ENCODE measurements around the gene KRT86. TPM values are rescaled to one million over a fixed set of nuclear protein-coding genes. Genes with fewer than 3 reads are reported as not detected.

Gene KRT86
- total and polyA plus RNA-seq, 9 of the 15 experiments (the other 6 are each of a cell fraction or from before 2014, with no cell fraction given), result not detected

DNA sequence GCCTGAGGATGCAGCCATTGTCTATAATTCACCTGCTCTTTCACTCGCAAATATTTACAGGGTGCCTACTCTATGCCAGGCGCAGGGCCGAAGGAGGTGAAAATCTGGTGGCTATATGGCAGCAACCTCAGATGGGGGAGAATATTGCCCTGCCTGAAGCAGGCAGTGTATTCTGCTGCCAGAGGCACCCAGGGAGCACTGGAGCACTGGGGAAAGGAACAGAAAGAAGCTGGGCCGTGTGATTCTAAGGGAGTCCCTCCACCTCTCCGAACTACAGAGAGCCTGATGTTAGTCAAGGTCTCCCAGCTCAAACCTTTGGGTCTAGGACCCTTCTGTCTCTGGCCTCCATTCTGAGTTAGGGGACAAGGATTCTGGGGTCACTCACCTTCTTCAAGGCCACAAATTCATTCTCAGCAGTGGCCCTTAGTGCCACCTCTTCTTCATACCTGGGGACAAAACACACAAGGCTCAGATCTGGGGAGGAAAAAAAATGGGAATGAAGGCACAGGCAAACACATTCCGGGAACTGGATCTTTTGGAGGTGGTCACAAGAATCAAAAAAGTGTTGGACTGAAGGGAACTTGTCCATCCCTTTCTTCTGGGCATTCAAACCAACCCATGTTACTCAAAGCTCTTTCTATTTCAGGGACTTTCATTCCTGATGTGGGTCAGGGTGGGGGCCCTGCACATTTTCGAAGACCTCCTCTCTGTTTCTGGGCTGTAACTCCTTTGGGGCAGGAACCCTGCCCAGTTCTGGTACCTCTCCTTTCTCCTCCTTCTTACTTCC, 19.3 kb upstream of the KRT86 start:
- ChIA-PET POLR2A (interaction anchor here (0.5 to 1.3 kb wide), 2 partner anchors 9 to 24 kb away, joined by 3 to 9 read pairs; no protein-coding TSS in a partner anchor), CTCF (ENCODE audit: low intra/inter-chr PET ratio) (no interaction called here)
- no peak overlapping the region for H3K4me2 ChIP-seq (ENCODE audit: insufficient read depth, low read length)
- H4K20me1 ChIP-seq (replicated peaks; ENCODE audit: control insufficient read depth, insufficient read depth, low read length), result 0 out of 2 replicates have a peak, but pooled peaks cover 4% of the 10 kb centered on the region
- intact Hi-C loops (cut with micrococcal nuclease) (no loop called here), in situ Hi-C loops (cut with MboI) (no loop called here)
- H3K9me1 ChIP-seq (ENCODE audit: control insufficient read depth, insufficient read depth, low read length), result no peaks in the 10 kb centered on the region
- FAIRE-seq (no peak), ATAC-seq (no peak), DNase-seq (ENCODE audit: extremely low read depth in 1 of 4, low spot score in 3 of 4) (no peak)
- H3K4me1 ChIP-seq (replicated peaks in 1 of 2; ENCODE audit: control insufficient read depth in 2 of 2, insufficient read depth in 2 of 2, low read length in 2 of 2), result peaks cover 0 to 5% of the 10 kb centered on the region in 2 experiments; a peak in 1 of 5 replicates
- H3K27me3 ChIP-seq (ENCODE audit: control insufficient read depth in 2 of 2, insufficient read depth in 2 of 2, low read length in 2 of 2), result peaks cover 31 to 67% of the 10 kb centered on the region in 2 experiments
- WGBS (ENCODE audit: insufficient coverage, low coverage, missing lambda C conversion rate), result 1% methylated on average over 7 of the region's 7 CpGs
- H3K79me2 ChIP-seq (ENCODE audit: control insufficient read depth, insufficient read depth, low read length), result no peaks in the 10 kb centered on the region
- no peaks in the 10 kb centered on the region for H3K9me3 ChIP-seq (replicated peaks; ENCODE audit: control insufficient read depth, insufficient read depth, low read depth, low read length)
- no peaks in the 10 kb centered on the region for H3K36me3 ChIP-seq (ENCODE audit: control insufficient read depth, insufficient read depth, low read length)
- H3K4me3 ChIP-seq, result no peak overlapping the region
- no peak overlapping the region for H2AFZ ChIP-seq (ENCODE audit: low read depth, low read length)
- no peak overlapping the region for H3K27ac ChIP-seq (ENCODE audit: extremely low read depth, low read depth, low read length)
- H3K9ac ChIP-seq (ENCODE audit: insufficient read depth in 1 of 2, low read depth in 2 of 2, low read length in 2 of 2), result no peak overlapping the region
- no TSS peak for BruUV-seq (replicated peaks)
- TF ChIP-seq, protein P1, sequence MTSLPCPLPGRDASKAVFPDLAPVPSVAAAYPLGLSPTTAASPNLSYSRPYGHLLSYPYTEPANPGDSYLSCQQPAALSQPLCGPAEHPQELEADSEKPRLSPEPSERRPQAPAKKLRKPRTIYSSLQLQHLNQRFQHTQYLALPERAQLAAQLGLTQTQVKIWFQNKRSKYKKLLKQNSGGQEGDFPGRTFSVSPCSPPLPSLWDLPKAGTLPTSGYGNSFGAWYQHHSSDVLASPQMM (CRISPR knock-in tag; IDR thresholded peaks at IDR 0.05), result no peak
- TF ChIP-seq TAF9B (IDR thresholded peaks at IDR 0.05; ENCODE audit: partially characterized antibody), result no peak
- TF ChIP-seq MYC (IDR thresholded peaks at IDR 0.05; ENCODE audit: low read depth, low read length), result no peak
- no peak for TF ChIP-seq MYC (CRISPR knock-in tag; IDR thresholded peaks at IDR 0.05; ENCODE audit: borderline replicate concordance, low read depth)
- no peak for TF ChIP-seq MTA3 (IDR thresholded peaks at IDR 0.05; ENCODE audit: borderline replicate concordance)
- TF ChIP-seq ZBTB8A (IDR thresholded peaks at IDR 0.05; ENCODE audit: partially characterized antibody), result no peak
- TF ChIP-seq, protein P2, sequence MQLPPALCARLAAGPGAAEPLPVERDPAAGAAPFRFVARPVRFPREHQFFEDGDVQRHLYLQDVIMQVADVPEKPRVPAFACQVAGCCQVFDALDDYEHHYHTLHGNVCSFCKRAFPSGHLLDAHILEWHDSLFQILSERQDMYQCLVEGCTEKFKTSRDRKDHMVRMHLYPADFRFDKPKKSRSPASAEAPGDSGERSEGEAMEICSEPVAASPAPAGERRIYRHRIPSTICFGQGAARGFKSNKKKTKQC (CRISPR knock-in tag; IDR thresholded peaks at IDR 0.05), result no peak
- TF ChIP-seq ZFP1 (CRISPR knock-in tag; IDR thresholded peaks at IDR 0.05), result no peak
- no peak for TF ChIP-seq ZZZ3 (IDR thresholded peaks at IDR 0.05)
- TF ChIP-seq, protein P3, sequence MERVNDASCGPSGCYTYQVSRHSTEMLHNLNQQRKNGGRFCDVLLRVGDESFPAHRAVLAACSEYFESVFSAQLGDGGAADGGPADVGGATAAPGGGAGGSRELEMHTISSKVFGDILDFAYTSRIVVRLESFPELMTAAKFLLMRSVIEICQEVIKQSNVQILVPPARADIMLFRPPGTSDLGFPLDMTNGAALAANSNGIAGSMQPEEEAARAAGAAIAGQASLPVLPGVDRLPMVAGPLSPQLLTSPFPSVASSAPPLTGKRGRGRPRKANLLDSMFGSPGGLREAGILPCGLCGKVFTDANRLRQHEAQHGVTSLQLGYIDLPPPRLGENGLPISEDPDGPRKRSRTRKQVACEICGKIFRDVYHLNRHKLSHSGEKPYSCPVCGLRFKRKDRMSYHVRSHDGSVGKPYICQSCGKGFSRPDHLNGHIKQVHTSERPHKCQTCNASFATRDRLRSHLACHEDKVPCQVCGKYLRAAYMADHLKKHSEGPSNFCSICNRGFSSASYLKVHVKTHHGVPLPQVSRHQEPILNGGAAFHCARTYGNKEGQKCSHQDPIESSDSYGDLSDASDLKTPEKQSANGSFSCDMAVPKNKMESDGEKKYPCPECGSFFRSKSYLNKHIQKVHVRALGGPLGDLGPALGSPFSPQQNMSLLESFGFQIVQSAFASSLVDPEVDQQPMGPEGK (CRISPR knock-in tag; IDR thresholded peaks at IDR 0.05; ENCODE audit: borderline replicate concordance), result no peak
- TF ChIP-seq ZNF143 (CRISPR knock-in tag; IDR thresholded peaks at IDR 0.05), result no peak
- no peak for TF ChIP-seq FIP1L1 (IDR thresholded peaks at IDR 0.05; ENCODE audit: low read depth, low read length, poor library complexity, severe bottlenecking)
- TF ChIP-seq PTTG1 (tag; IDR thresholded peaks at IDR 0.05; ENCODE audit: low read depth), result no peak
- TF ChIP-seq, protein P4, sequence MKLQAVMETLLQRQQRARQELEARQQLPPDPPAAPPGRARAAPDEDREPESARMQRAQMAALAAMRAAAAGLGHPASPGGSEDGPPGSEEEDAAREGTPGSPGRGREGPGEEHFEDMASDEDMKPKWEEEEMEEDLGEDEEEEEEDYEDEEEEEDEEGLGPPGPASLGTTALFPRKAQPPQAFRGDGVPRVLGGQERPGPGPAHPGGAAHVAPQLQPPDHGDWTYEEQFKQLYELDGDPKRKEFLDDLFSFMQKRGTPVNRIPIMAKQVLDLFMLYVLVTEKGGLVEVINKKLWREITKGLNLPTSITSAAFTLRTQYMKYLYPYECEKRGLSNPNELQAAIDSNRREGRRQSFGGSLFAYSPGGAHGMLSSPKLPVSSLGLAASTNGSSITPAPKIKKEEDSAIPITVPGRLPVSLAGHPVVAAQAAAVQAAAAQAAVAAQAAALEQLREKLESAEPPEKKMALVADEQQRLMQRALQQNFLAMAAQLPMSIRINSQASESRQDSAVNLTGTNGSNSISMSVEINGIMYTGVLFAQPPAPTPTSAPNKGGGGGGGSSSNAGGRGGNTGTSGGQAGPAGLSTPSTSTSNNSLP (IDR thresholded peaks at IDR 0.05; ENCODE audit: borderline replicate concordance, low read depth, low read length), result no peak
